ENCODE results near the gene GTF3C2. TPM values are rescaled to one million over a fixed set of nuclear protein-coding genes. Genes with fewer than 3 reads are reported as not detected.
A peak's percentile ranks its signal among the peaks of the same experiment; 100 is the strongest.

The GTF3C2 gene
- total and polyA plus RNA-seq, 2 of the 13 experiments (the other 11 are each of a cell fraction or from before 2014, with no cell fraction given): 77.5 to 130 TPM

DNA sequence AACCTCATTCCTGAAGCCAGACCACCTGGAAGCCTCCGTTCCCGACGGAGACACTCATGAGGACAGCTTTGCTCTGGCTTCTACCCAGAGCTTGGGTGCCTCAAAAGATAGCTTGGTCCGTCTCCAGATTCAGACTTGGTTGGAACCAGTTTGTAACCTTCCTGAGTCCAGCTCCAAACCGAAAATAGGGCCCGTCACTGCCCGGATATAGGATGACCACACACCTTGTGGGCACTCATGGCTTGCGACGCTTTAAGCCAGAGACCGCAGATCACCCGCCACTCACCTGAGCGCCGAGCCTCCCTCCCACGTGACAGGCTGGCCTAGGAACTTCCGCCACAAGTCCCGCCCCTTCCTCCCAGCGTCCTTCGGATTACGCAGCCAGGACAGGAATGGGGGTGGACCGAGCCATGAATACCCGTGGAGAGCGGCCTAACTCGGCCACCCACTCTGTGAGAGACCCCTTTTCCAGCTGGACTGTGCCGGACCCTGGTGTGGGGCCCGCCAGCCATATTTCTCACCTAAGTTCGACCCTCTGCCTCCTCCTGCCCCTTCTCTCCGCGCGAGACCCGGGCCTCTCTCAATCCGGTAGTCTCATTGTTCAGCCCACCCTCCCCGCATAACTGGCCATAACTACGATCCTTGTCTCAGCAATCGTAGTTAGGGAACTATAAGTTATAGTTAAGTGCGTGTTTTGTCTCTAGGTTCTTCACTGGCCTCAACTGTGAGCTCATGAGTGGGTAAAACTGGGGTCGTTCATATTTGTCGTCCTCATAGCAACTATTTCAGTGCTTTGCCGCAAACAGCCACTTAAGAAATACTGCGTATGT, 33.6 kb downstream of the GTF3C2 start, which contains the start of gene MPV17 (continued):
- TF ChIP-seq, protein P1, sequence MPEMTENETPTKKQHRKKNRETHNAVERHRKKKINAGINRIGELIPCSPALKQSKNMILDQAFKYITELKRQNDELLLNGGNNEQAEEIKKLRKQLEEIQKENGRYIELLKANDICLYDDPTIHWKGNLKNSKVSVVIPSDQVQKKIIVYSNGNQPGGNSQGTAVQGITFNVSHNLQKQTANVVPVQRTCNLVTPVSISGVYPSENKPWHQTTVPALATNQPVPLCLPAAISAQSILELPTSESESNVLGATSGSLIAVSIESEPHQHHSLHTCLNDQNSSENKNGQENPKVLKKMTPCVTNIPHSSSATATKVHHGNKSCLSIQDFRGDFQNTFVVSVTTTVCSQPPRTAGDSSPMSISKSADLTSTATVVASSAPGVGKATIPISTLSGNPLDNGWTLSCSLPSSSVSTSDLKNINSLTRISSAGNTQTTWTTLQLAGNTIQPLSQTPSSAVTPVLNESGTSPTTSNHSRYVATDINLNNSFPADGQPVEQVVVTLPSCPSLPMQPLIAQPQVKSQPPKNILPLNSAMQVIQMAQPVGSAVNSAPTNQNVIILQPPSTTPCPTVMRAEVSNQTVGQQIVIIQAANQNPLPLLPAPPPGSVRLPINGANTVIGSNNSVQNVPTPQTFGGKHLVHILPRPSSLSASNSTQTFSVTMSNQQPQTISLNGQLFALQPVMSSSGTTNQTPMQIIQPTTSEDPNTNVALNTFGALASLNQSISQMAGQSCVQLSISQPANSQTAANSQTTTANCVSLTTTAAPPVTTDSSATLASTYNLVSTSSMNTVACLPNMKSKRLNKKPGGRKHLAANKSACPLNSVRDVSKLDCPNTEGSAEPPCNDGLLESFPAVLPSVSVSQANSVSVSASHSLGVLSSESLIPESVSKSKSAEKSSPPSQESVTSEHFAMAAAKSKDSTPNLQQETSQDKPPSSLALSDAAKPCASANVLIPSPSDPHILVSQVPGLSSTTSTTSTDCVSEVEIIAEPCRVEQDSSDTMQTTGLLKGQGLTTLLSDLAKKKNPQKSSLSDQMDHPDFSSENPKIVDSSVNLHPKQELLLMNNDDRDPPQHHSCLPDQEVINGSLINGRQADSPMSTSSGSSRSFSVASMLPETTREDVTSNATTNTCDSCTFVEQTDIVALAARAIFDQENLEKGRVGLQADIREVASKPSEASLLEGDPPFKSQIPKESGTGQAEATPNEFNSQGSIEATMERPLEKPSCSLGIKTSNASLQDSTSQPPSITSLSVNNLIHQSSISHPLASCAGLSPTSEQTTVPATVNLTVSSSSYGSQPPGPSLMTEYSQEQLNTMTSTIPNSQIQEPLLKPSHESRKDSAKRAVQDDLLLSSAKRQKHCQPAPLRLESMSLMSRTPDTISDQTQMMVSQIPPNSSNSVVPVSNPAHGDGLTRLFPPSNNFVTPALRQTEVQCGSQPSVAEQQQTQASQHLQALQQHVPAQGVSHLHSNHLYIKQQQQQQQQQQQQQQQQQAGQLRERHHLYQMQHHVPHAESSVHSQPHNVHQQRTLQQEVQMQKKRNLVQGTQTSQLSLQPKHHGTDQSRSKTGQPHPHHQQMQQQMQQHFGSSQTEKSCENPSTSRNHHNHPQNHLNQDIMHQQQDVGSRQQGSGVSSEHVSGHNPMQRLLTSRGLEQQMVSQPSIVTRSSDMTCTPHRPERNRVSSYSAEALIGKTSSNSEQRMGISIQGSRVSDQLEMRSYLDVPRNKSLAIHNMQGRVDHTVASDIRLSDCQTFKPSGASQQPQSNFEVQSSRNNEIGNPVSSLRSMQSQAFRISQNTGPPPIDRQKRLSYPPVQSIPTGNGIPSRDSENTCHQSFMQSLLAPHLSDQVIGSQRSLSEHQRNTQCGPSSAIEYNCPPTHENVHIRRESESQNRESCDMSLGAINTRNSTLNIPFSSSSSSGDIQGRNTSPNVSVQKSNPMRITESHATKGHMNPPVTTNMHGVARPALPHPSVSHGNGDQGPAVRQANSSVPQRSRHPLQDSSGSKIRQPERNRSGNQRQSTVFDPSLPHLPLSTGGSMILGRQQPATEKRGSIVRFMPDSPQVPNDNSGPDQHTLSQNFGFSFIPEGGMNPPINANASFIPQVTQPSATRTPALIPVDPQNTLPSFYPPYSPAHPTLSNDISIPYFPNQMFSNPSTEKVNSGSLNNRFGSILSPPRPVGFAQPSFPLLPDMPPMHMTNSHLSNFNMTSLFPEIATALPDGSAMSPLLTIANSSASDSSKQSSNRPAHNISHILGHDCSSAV (CRISPR knock-in tag; IDR thresholded peaks at IDR 0.05; ENCODE audit: borderline replicate concordance): no peak
- peak; percentile 98 for TF ChIP-seq ZFX (CRISPR knock-in tag; IDR thresholded peaks at IDR 0.05; ENCODE audit: low read depth)
- no peak for TF ChIP-seq MBNL3 (CRISPR knock-in tag; conservative IDR thresholded peaks at IDR 0.05)
- TF ChIP-seq TP53 (CRISPR knock-in tag; conservative IDR thresholded peaks at IDR 0.05): no peak; the same call in 1 of the 2 replicates
- peak; percentile 83 for TF ChIP-seq ELF1 (CRISPR knock-in tag; IDR thresholded peaks at IDR 0.05)
- 0 out of 2 replicates have a peak, but pooled peaks have one; percentile 77 for TF ChIP-seq ZNF136 (CRISPR knock-in tag; IDR thresholded peaks at IDR 0.05; ENCODE audit: low read depth)
- TF ChIP-seq, protein P2, sequence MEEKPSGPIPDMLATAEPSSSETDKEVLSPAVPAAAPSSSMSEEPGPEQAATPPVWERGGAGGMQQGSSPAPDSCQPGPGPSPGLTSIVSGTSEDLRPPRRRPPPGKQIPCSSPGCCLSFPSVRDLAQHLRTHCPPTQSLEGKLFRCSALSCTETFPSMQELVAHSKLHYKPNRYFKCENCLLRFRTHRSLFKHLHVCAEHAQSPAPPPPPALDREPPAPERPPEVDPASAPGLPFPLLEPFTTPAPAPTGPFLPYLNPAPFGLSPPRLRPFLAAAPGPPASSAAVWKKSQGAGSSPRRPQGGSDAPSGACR (CRISPR knock-in tag; IDR thresholded peaks at IDR 0.05): peak; percentile 95
- TF ChIP-seq ZNF468 (CRISPR knock-in tag; IDR thresholded peaks at IDR 0.05): peak; percentile 74; the same call in 1 of the 2 replicates
- TF ChIP-seq SRSF1 (optimal IDR thresholded peaks at IDR 0.05; ENCODE audit: low read depth, low read length): peak; percentile 96
- TF ChIP-seq ZBTB20 (CRISPR knock-in tag; IDR thresholded peaks at IDR 0.05; ENCODE audit: borderline replicate concordance, low read depth): no peak; the same call in 1 of the 2 replicates
- TF ChIP-seq, protein P3, sequence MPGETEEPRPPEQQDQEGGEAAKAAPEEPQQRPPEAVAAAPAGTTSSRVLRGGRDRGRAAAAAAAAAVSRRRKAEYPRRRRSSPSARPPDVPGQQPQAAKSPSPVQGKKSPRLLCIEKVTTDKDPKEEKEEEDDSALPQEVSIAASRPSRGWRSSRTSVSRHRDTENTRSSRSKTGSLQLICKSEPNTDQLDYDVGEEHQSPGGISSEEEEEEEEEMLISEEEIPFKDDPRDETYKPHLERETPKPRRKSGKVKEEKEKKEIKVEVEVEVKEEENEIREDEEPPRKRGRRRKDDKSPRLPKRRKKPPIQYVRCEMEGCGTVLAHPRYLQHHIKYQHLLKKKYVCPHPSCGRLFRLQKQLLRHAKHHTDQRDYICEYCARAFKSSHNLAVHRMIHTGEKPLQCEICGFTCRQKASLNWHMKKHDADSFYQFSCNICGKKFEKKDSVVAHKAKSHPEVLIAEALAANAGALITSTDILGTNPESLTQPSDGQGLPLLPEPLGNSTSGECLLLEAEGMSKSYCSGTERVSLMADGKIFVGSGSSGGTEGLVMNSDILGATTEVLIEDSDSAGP (CRISPR knock-in tag; IDR thresholded peaks at IDR 0.05; ENCODE audit: borderline replicate concordance): peak; percentile 97
- TF ChIP-seq GTF2F1 (IDR thresholded peaks at IDR 0.05; ENCODE audit: low read length): peak; percentile 88
- TF ChIP-seq TAF15 (IDR thresholded peaks at IDR 0.05; ENCODE audit: low read depth, low read length, poor library complexity, severe bottlenecking): peak; percentile 78
- peak; percentile 76 for TF ChIP-seq NFKBIZ (CRISPR knock-in tag; IDR thresholded peaks at IDR 0.05)
- peak; percentile 86; the same call in 1 of the 2 replicates for TF ChIP-seq ZNF180 (CRISPR knock-in tag; IDR thresholded peaks at IDR 0.05; ENCODE audit: borderline replicate concordance, low read depth)
- peak; percentile 46; the same call in 1 of the 2 replicates for TF ChIP-seq ZNF788 (CRISPR knock-in tag; IDR thresholded peaks at IDR 0.05; ENCODE audit: borderline replicate concordance)
- no peak for TF ChIP-seq SMC3 (IDR thresholded peaks at IDR 0.05; ENCODE audit: low read length)
- no peak for TF ChIP-seq FOXM1 (CRISPR knock-in tag; IDR thresholded peaks at IDR 0.05)
- no peak; the same call in 1 of the 2 replicates for TF ChIP-seq XBP1 (CRISPR knock-in tag; IDR thresholded peaks at IDR 0.05)
